HepG2 (cell line): ENCODE results near the gene TST. TPM values are rescaled to one million over a fixed set of nuclear protein-coding genes. Genes with fewer than 3 reads are reported as not detected.
A peak's percentile ranks its signal among the peaks of the same experiment; 100 is the strongest.

Experiments used
- ATAC-seq: fragments of 200-7000 bp; cut with Tn5 transposase; 3 replicates; pipeline ENCODE4 v1.9.1; 2020; ENCODE audit warnings: mild to moderate bottlenecking, moderate library complexity
- BruUV-seq: library from RNA; stranded (reverse); fragments of 400-500 nt; replicated peaks from 2 replicates; lab custom pipeline; 2021; lab: Mats Ljungman, UMichigan
- CTCF ChIA-PET: fragments of 300-600 bp; formaldehyde crosslinking; extraction: SDS; loops from one replicate; lab custom pipeline; 2021; ENCODE audit warnings: low total read pairs, inconsistent platforms, low intra/inter-chr PET ratio; lab: Yijun Ruan, JAX
- POLR2A ChIA-PET: fragments of 350-600 bp; sonication (Branson Sonifier 250); formaldehyde crosslinking; loops from one replicate; lab custom pipeline; 2020; ENCODE audit warnings: antibody characterized with exemption, inconsistent platforms; lab: Yijun Ruan, JAX
- DNase-seq: peaks from one replicate; pipeline ENCODE4 v3.0.0-alpha.2; 2015; ENCODE audit warnings: low spot score
- FAIRE-seq: peaks from 3 replicates; lab custom pipeline; 2011; peaks lifted over from hg19 to GRCh38; lab: Jason Lieb, UNC
- H2AFZ ChIP-seq: one replicate; pipeline ENCODE4 v1.6.1; 2011; ENCODE audit warnings: low read length, inconsistent platforms
- H3K27ac ChIP-seq: fragments of 300-600 bp; 3 replicates; pipeline ENCODE4 v1.8.0; 2011; ENCODE audit warnings: mixed run types, mild to moderate bottlenecking, mixed read lengths, low read length, inconsistent platforms; ENCODE audit not compliant: insufficient read depth; ENCODE audit errors: extremely low read length
- H3K27me3 ChIP-seq, 2 experiments: fragments of 200-600 bp in 1 of 2; 2 replicates in 1 of 2; 3 replicates in 1 of 2; pipeline versions ENCODE4 v1.6.0 to v1.8.0; 2011; ENCODE audit warnings: low read length in 2 of 2, mild to moderate bottlenecking in 2 of 2, moderate library complexity in 2 of 2, inconsistent platforms in 1 of 2; ENCODE audit not compliant: insufficient read depth in 2 of 2, control insufficient read depth in 1 of 2
- H3K36me3 ChIP-seq, 2 experiments: fragments of 200-600 bp in 1 of 2; replicated peaks in 1 of 2; 2 replicates in 1 of 2; 3 replicates in 1 of 2; pipeline versions ENCODE4 v1.5.1 to v1.8.0; 2011; ENCODE audit warnings: low read length in 2 of 2, inconsistent platforms in 1 of 2; ENCODE audit not compliant: insufficient read depth in 2 of 2, control insufficient read depth in 1 of 2
- H3K4me1 ChIP-seq: 2 replicates; pipeline ENCODE4 v1.5.1; 2012; ENCODE audit warnings: low read length, inconsistent platforms; ENCODE audit not compliant: insufficient read depth
- H3K4me2 ChIP-seq: 2 replicates; pipeline ENCODE4 v1.6.0; 2011; ENCODE audit warnings: low read depth, low read length, inconsistent platforms
- H3K4me3 ChIP-seq, 3 experiments: fragments of 200-600 bp in 1 of 3; sonication (generic), shearing (Covaris generic) in 1 of 3; replicated peaks in 1 of 3; 2 replicates each; pipeline ENCODE4 v1.5.1; 2011 to 2016; ENCODE audit warnings: low read length in 3 of 3, inconsistent platforms in 2 of 3, low read depth in 2 of 3, mild to moderate bottlenecking in 2 of 3, control low read depth in 1 of 3, mixed read lengths in 1 of 3; ENCODE audit not compliant: insufficient read depth in 1 of 3
- H3K79me2 ChIP-seq: one replicate; pipeline ENCODE4 v1.6.1; 2011; ENCODE audit warnings: low read length, inconsistent platforms; ENCODE audit not compliant: insufficient read depth
- H3K9ac ChIP-seq: 2 replicates; pipeline ENCODE4 v1.6.0; 2011; ENCODE audit warnings: mild to moderate bottlenecking, low read depth, low read length, inconsistent platforms; ENCODE audit not compliant: insufficient read depth
- H3K9me3 ChIP-seq: 2 replicates; pipeline ENCODE4 v1.5.1; 2012; ENCODE audit warnings: mild to moderate bottlenecking, low read length
- H4K20me1 ChIP-seq: 2 replicates; pipeline ENCODE4 v1.6.0; 2011; ENCODE audit warnings: inconsistent platforms, mild to moderate bottlenecking, low read length, moderate library complexity; ENCODE audit not compliant: insufficient read depth
- ARID4A ChIP-seq: sonication (generic); formaldehyde crosslinking; IDR thresholded peaks from 2 replicates; pipeline ENCODE4 v1.5.0; 2020; ENCODE audit warnings: mild to moderate bottlenecking, missing genetic modification reagents, borderline replicate concordance
- FOSL2 ChIP-seq: sonication (generic); formaldehyde crosslinking; IDR thresholded peaks from 2 replicates; pipeline ENCODE4 v1.4.0; 2020; ENCODE audit warnings: missing genetic modification reagents
- RARG ChIP-seq: sonication (generic); formaldehyde crosslinking; IDR thresholded peaks from 2 replicates; pipeline ENCODE4 v1.4.0; 2020; ENCODE audit warnings: low read depth, mild to moderate bottlenecking, missing genetic modification reagents
- ZNF205 ChIP-seq: IDR thresholded peaks from 2 replicates; pipeline ENCODE4 v1.6.1; 2018; ENCODE audit warnings: missing biosample characterization, missing genetic modification reagents
- WGBS: methylation state at CpG from one replicate; pipeline ENCODE4 v1.1.6; 2017; ENCODE audit warnings: low lambda C conversion rate; 5-methylcytosine and 5-hydroxymethylcytosine counted together
- in situ Hi-C: cut with HindIII; loops from 2 replicates; pipeline ENCODE4 v1.10.0; 2017; ENCODE audit warnings: low pct_unique_long_range_greater_than_20kb; ENCODE audit not compliant: extremely low pct_ligation_motif_present
- intact Hi-C: fragments of 100-400 bp; cut with micrococcal nuclease; formaldehyde crosslinking; loops from one replicate; pipeline ENCODE4 v1.10.0; 2022; ENCODE audit not compliant: unreplicated experiment
- polyA plus RNA-seq, 8 experiments: library from polyadenylated mRNA; depleted of rRNA in 3 of 8; stranded (reverse) in 7 of 8; unstranded in 1 of 8; fragments of >200 nt; fragmentation: Illumina TruSeq in 4 of 8; extraction: Trizol in 4 of 8; gene quantifications; 2 replicates each; pipeline versions ENCODE4 v1.2.1 to v1.2.3, GENCODE V29; 2011 to 2016; ENCODE audit warnings: low read depth in 4 of 8, missing spikeins in 1 of 8, mixed read lengths in 1 of 8; ENCODE audit not compliant: insufficient read depth in 1 of 8
- total RNA-seq, 5 experiments: library from RNA; depleted of rRNA; stranded (reverse); fragments of >200 nt; fragmentation: Illumina TruSeq; extraction: Trizol; gene quantifications; 2 replicates each; pipeline ENCODE4 v1.2.3, GENCODE V29; 2016; ENCODE audit warnings: low read depth in 1 of 5

TST gene
- total and polyA plus RNA-seq, 2 of the 13 experiments (the other 11 are each of a cell fraction or from before 2014, with no cell fraction given), result 44.6 to 63.6 TPM

GRCh38 chr22:36998620-36999351 is 20.5 kb downstream of the TST start:
- H3K9ac ChIP-seq, result no peak overlapping the region
- peaks cover 6% of the 10 kb centered on the region; the same call in 1 of the 2 replicates for H3K4me1 ChIP-seq
- FAIRE-seq, result no peak
- no TSS peak for BruUV-seq
- no peak overlapping the region for H3K27ac ChIP-seq
- H3K9me3 ChIP-seq, result no peaks in the 10 kb centered on the region
- intact Hi-C loops, result no loop called here
- H4K20me1 ChIP-seq, result no peaks in the 10 kb centered on the region
- TF ChIP-seq FOSL2 (peak; percentile 38; the same call in 1 of the 2 replicates), RARG (CRISPR knock-in tag) (no peak), ARID4A (no peak), ZNF205 (CRISPR knock-in tag) (peak; percentile 95)
- ChIA-PET CTCF (no interaction called here), POLR2A (interaction anchor here (0.6 to 0.8 kb wide), 2 partner anchors 20 to 45 kb away, joined by 3 read pairs; partner anchors contain the start of gene TST)
- no peak for DNase-seq
- peaks cover 4 to 32% of the 10 kb centered on the region in 2 experiments; a peak in 4 of 5 replicates for H3K27me3 ChIP-seq
- no peak overlapping the region for H2AFZ ChIP-seq
- no peak overlapping the region for H3K4me3 ChIP-seq
- WGBS, result 35% methylated on average over 9 of the region's 9 CpGs
- H3K4me2 ChIP-seq, result no peak overlapping the region
- in situ Hi-C loops, result no loop called here
- H3K79me2 ChIP-seq, result no peaks in the 10 kb centered on the region
- no peak for ATAC-seq
- no peaks in the 10 kb centered on the region for H3K36me3 ChIP-seq
